K562 (cell line): Measurements from ENCODE around the gene PPP1R10. TPM values are rescaled to one million over a fixed set of nuclear protein-coding genes. Genes with fewer than 3 reads are reported as not detected.
A peak's percentile ranks its signal among the peaks of the same experiment; 100 is the strongest.

ENCODE experiments used
- ATAC-seq: fragments of 200-7000 bp; cut with Tn5 transposase; 3 replicates; pipeline ENCODE4 v1.9.1; 2020; ENCODE audit warnings: moderate library complexity
- BruUV-seq: library from RNA; stranded (reverse); fragments of 400-500 nt; replicated peaks from 2 replicates; lab custom pipeline; 2021; lab: Mats Ljungman, UMichigan
- CTCF ChIA-PET: fragments of 300-600 bp; formaldehyde crosslinking; extraction: SDS; loops from one replicate; lab custom pipeline; 2021; ENCODE audit warnings: low intra/inter-chr PET ratio; lab: Yijun Ruan, JAX
- POLR2A ChIA-PET: fragments of 300-600, 350-650 bp; sonication (Branson Sonifier 250); formaldehyde crosslinking; extraction: SDS; loops from one replicate; lab custom pipeline; 2021; ENCODE audit warnings: antibody characterized with exemption, inconsistent platforms; lab: Yijun Ruan, JAX
- DNase-seq, 4 experiments: peaks; one replicate each; pipeline versions ENCODE4 v3.0.0 to v3.0.0-alpha.2; 2011 to 2018; ENCODE audit warnings: low spot score in 3 of 4, mixed read lengths in 3 of 4; ENCODE audit errors: extremely low read depth in 1 of 4
- FAIRE-seq: peaks from 2 replicates; lab custom pipeline; 2011; peaks lifted over from hg19 to GRCh38; lab: Jason Lieb, UNC
- H2AFZ ChIP-seq: 2 replicates; pipeline ENCODE4 v1.6.0; 2011; ENCODE audit warnings: low read depth, low read length, control low read depth, inconsistent platforms
- H3K27ac ChIP-seq: fragments of 200-600 bp; 3 replicates; pipeline ENCODE4 v1.8.0; 2011; ENCODE audit warnings: low read depth, mild to moderate bottlenecking, control low read depth, inconsistent platforms, low read length, moderate library complexity, mixed read lengths; ENCODE audit errors: extremely low read depth
- H3K27me3 ChIP-seq, 2 experiments: fragments of 300-600 bp in 1 of 2; 2 replicates in 1 of 2; 3 replicates in 1 of 2; pipeline versions ENCODE4 v1.6.0 to v1.8.0; 2011; ENCODE audit warnings: inconsistent platforms in 2 of 2, low read length in 2 of 2, mild to moderate bottlenecking in 1 of 2, mixed read lengths in 1 of 2, moderate library complexity in 1 of 2; ENCODE audit not compliant: control insufficient read depth in 2 of 2, insufficient read depth in 2 of 2
- H3K36me3 ChIP-seq: fragments of 300-600 bp; 3 replicates; pipeline ENCODE4 v1.8.0; 2011; ENCODE audit warnings: mild to moderate bottlenecking, low read length, inconsistent platforms; ENCODE audit not compliant: control insufficient read depth, insufficient read depth
- H3K4me1 ChIP-seq, 2 experiments: fragments of 200-600 bp in 1 of 2; replicated peaks in 1 of 2; 2 replicates in 1 of 2; 3 replicates in 1 of 2; pipeline versions ENCODE4 v1.5.1 to v1.8.0; 2011; ENCODE audit warnings: inconsistent platforms in 2 of 2, low read length in 2 of 2, mild to moderate bottlenecking in 1 of 2, mixed read lengths in 1 of 2, moderate library complexity in 1 of 2; ENCODE audit not compliant: control insufficient read depth in 2 of 2, insufficient read depth in 2 of 2
- H3K4me2 ChIP-seq: 2 replicates; pipeline ENCODE4 v1.6.1; 2011; ENCODE audit warnings: low read length, control low read depth, inconsistent platforms, mixed read lengths; ENCODE audit not compliant: insufficient read depth
- H3K4me3 ChIP-seq: fragments of 200-600 bp; sonication (generic), shearing (Covaris generic); 2 replicates; pipeline ENCODE4 v1.5.1; 2016; ENCODE audit warnings: control low read depth, inconsistent platforms
- H3K79me2 ChIP-seq: fragments of 200-600 bp; 3 replicates; pipeline ENCODE4 v1.8.0; 2011; ENCODE audit warnings: low read length, inconsistent platforms; ENCODE audit not compliant: control insufficient read depth, insufficient read depth
- H3K9ac ChIP-seq, 2 experiments: 2 replicates each; pipeline versions ENCODE4 v1.6.0 to v1.6.1; 2011; ENCODE audit warnings: low read depth in 2 of 2, low read length in 2 of 2, control low read depth in 1 of 2, inconsistent platforms in 1 of 2, mild to moderate bottlenecking in 1 of 2, mixed read lengths in 1 of 2; ENCODE audit not compliant: insufficient read depth in 1 of 2
- H3K9me1 ChIP-seq: one replicate; pipeline ENCODE4 v1.6.0; 2011; ENCODE audit warnings: inconsistent platforms, mild to moderate bottlenecking, low read length, moderate library complexity; ENCODE audit not compliant: control insufficient read depth, insufficient read depth
- H3K9me3 ChIP-seq: replicated peaks from 2 replicates; pipeline ENCODE4 v1.5.1; 2011; ENCODE audit warnings: low read depth, low read length, inconsistent platforms; ENCODE audit not compliant: control insufficient read depth, insufficient read depth
- H4K20me1 ChIP-seq: replicated peaks from 2 replicates; pipeline ENCODE4 v1.6.1; 2011; ENCODE audit warnings: low read length, inconsistent platforms, mixed read lengths; ENCODE audit not compliant: control insufficient read depth, insufficient read depth
- ATF1 ChIP-seq, 2 experiments: fragments of 450-650 bp in 1 of 2; IDR thresholded peaks; 2 replicates each; pipeline ENCODE4 v1.6.1; 2016; ENCODE audit warnings: missing compliant biosample characterization in 1 of 2, missing genetic modification characterization in 1 of 2
- CBX2 ChIP-seq: fragments of 200-600 bp; sonication (generic); IDR thresholded peaks from one replicate; pipeline ENCODE4 v1.6.1; 2012; ENCODE audit warnings: mild to moderate bottlenecking, low read length, inconsistent platforms; ENCODE audit not compliant: insufficient read depth, poor library complexity, severe bottlenecking
- MEIS2 ChIP-seq: fragments of 450-650 bp; IDR thresholded peaks from 2 replicates; pipeline ENCODE4 v1.6.1; 2014; ENCODE audit warnings: mild to moderate bottlenecking; ENCODE audit not compliant: partially characterized antibody
- NCOA1 ChIP-seq: fragments of 450-650 bp; IDR thresholded peaks from 2 replicates; pipeline ENCODE4 v1.6.1; 2016; ENCODE audit warnings: low read depth
- NCOA6 ChIP-seq: fragments of 450-650 bp; IDR thresholded peaks from 2 replicates; pipeline ENCODE4 v1.6.1; 2017; ENCODE audit warnings: mild to moderate bottlenecking
- RCOR1 ChIP-seq, 2 experiments: IDR thresholded peaks; 2 replicates each; pipeline ENCODE4 v1.6.1; 2012; ENCODE audit warnings: low read depth in 2 of 2, low read length in 2 of 2, borderline replicate concordance in 1 of 2, improper control_type of control experiment in 1 of 2
- SPI1 ChIP-seq: IDR thresholded peaks from 2 replicates; pipeline ENCODE4 v1.6.1; 2011; ENCODE audit warnings: low read depth, low read length, control low read depth, borderline replicate concordance
- TBL1XR1 ChIP-seq, 2 experiments: IDR thresholded peaks; 2 replicates each; pipeline ENCODE4 v1.6.1; 2012; ENCODE audit warnings: improper control_type of control experiment in 2 of 2, low read length in 2 of 2, mild to moderate bottlenecking in 1 of 2
- TRIM28 ChIP-seq: fragments of 450-650 bp; IDR thresholded peaks from 2 replicates; pipeline ENCODE4 v1.6.1; 2017
- U2AF2 ChIP-seq: fragments of 200-400 bp; formaldehyde crosslinking; optimal IDR thresholded peaks from 2 replicates; pipeline ENCODE3; 2017; ENCODE audit warnings: low read depth, mild to moderate bottlenecking, low read length
- ZBTB7A ChIP-seq: IDR thresholded peaks from 2 replicates; pipeline ENCODE4 v1.6.1; 2011; ENCODE audit warnings: low read depth, mild to moderate bottlenecking, low read length, moderate library complexity, borderline replicate concordance; ENCODE audit not compliant: control insufficient read depth
- ZNF133 ChIP-seq: fragments of 250-450 bp; sonication (Bioruptor Pico); IDR thresholded peaks from 2 replicates; pipeline ENCODE4 v1.4.0; 2020; ENCODE audit warnings: mild to moderate bottlenecking
- WGBS: fragments of 100-300 bp; shearing (Covaris generic); methylation state at CpG from one replicate; pipeline ENCODE4 v1.1.6; 2016; ENCODE audit warnings: low coverage, mixed read lengths; ENCODE audit not compliant: insufficient coverage; ENCODE audit errors: missing lambda C conversion rate; 5-methylcytosine and 5-hydroxymethylcytosine counted together
- in situ Hi-C: fragments of 300-500 bp; cut with MboI; formaldehyde crosslinking; loops from 4 replicates; pipeline ENCODE4 v1.15.0; 2018; ENCODE audit warnings: inconsistent platforms, mixed read lengths
- intact Hi-C: fragments of 100-400 bp; cut with micrococcal nuclease; formaldehyde crosslinking; loops from 2 replicates; pipeline ENCODE4 v1.14.2; 2022
- polyA plus RNA-seq, 8 experiments: library from polyadenylated mRNA; depleted of rRNA in 4 of 8; stranded (reverse) in 5 of 8; unstranded in 3 of 8; fragments of >200 nt; fragmentation: Nextera tagmentation in 2 of 8; fragmentation: Illumina TruSeq in 1 of 8; extraction: Ambion mirVana in 2 of 8; extraction: Trizol in 1 of 8; gene quantifications; 2 replicates each; pipeline versions ENCODE4 v1.2.1 to v1.2.3, GENCODE V29; 2011 to 2014; ENCODE audit warnings: inconsistent platforms in 1 of 8, missing spikeins in 1 of 8
- total RNA-seq, 7 experiments: library from RNA; depleted of rRNA in 6 of 7; stranded (reverse); fragments of >200 nt in 6 of 7; fragmentation: Illumina TruSeq in 2 of 7; extraction: Trizol in 2 of 7; gene quantifications; 2 replicates each; pipeline versions ENCODE4 v1.2.1 to v1.2.3, GENCODE V29; 2011 to 2021; ENCODE audit warnings: low replicate concordance in 1 of 7
- TF ChIP-seq, protein P1 (sequence below): fragments of 450-650 bp; IDR thresholded peaks from 2 replicates; pipeline ENCODE4 v1.6.1; 2016
- TF ChIP-seq, protein P2 (sequence below): sonication (generic); formaldehyde crosslinking; IDR thresholded peaks from 2 replicates; pipeline ENCODE4 v1.8.0; 2022; ENCODE audit warnings: missing genetic modification reagents, mild to moderate bottlenecking, borderline replicate concordance
- TF ChIP-seq, protein P3 (sequence below): fragments of 450-650 bp; formaldehyde crosslinking; IDR thresholded peaks from 2 replicates; pipeline ENCODE4 v1.4.0; 2022; ENCODE audit warnings: missing genetic modification characterization
- TF ChIP-seq, protein P4 (sequence below): sonication (generic); formaldehyde crosslinking; IDR thresholded peaks from 2 replicates; pipeline ENCODE4 v1.8.1; 2023; ENCODE audit warnings: mild to moderate bottlenecking, missing genetic modification reagents, moderate library complexity
- TF ChIP-seq, protein P5 (sequence below): fragments of 450-650 bp; conservative IDR thresholded peaks from 2 replicates; pipeline ENCODE4 v1.6.1; 2016; ENCODE audit warnings: missing genetic modification characterization, low read depth, mild to moderate bottlenecking, missing compliant biosample characterization, moderate library complexity

The PPP1R10 gene
- total and polyA plus RNA-seq, 9 of the 15 experiments (the other 6 are each of a cell fraction or from before 2014, with no cell fraction given) = 14.1 to 65.5 (median 32.6) TPM

DNA sequence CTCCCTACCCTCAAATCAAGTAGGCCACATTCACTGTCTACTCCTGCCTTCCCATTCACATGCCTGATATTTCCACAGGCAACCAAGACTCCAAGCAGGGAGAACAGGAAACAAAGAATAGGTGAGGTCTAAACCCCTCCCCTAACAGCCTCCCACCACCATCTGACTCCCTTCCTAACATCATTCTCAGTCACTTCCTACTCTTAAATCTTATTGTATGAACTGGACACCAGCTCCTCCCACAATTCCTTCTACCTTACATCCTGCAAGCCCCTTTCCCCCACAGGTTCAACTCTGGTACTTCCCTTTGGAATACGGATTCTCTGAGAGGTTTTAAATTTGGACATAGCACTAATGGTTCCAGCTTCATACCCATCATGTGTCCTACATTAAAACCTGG, 28.9 kb upstream of the PPP1R10 start:
- Histone ChIP-seq H3K9me1 (no peaks in the 10 kb centered on the region), H3K9me3 (no peaks in the 10 kb centered on the region; the same call in 1 of the 2 replicates), H3K9ac (peak overlapping the region; percentile 33 to 89; a peak in 3 of 4 replicates), H3K79me2 (peaks cover 44% of the 10 kb centered on the region), H3K27ac (peak overlapping the region; percentile 83), H3K36me3 (peaks cover 28% of the 10 kb centered on the region), H4K20me1 (no peaks in the 10 kb centered on the region), H2AFZ (peak overlapping the region; percentile 64), H3K4me3 (peak overlapping the region; percentile 68), H3K4me1 (peaks cover 15 to 29% of the 10 kb centered on the region in 2 experiments), H3K4me2 (peak overlapping the region; percentile 97), H3K27me3 (no peaks in the 10 kb centered on the region)
- ChIA-PET POLR2A (interaction anchor here (0.5 to 3.9 kb wide), 11 partner anchors 9 to 76 kb away, joined by 3 to 46 read pairs (median 5); partner anchors contain the start of genes MDC1 and MRPS18B), CTCF (no interaction called here)
- in situ Hi-C loops = no loop called here
- no TSS peak for BruUV-seq
- 8% methylated on average over 1 of the region's 1 CpG for WGBS
- DNase-seq (peak in 2 of 4 experiments; percentile 66 to 73), FAIRE-seq (peak; percentile 62), ATAC-seq (0 out of 3 replicates have a peak, but pooled peaks have one; percentile 12)
- intact Hi-C loops = loop anchor here (2.0 kb wide), 1 partner anchor 29 kb away; the partner anchor contains the start of genes MRPS18B and PPP1R10
- TF ChIP-seq CBX2 (no peak), NCOA1 (no peak), ATF1 (CRISPR knock-in tag; IDR thresholded peaks at IDR 0.05) (no peak), ATF1 (tag; IDR thresholded peaks at IDR 0.05) (0 out of 2 replicates have a peak, but pooled peaks have one; percentile 4), SPI1 (peak; percentile 54; the same call in 1 of the 2 replicates), TRIM28 (no peak), ZBTB7A (0 out of 2 replicates have a peak, but pooled peaks have one; percentile 27), MEIS2 (peak; percentile 59), RCOR1 (IDR thresholded peaks at IDR 0.05; ENCODE audit: borderline replicate concordance in 1 of 2, low read depth in 2 of 2, low read length in 2 of 2) (0 out of 4 replicates have a peak, but pooled peaks of 1 of the 2 experiments have one; percentile 55), U2AF2 (no peak), TBL1XR1 (IDR thresholded peaks at IDR 0.05; ENCODE audit: low read length in 2 of 2) (no peak), ZNF133 (CRISPR knock-in tag) (no peak), NCOA6 (no peak)
- TF ChIP-seq, protein P1, sequence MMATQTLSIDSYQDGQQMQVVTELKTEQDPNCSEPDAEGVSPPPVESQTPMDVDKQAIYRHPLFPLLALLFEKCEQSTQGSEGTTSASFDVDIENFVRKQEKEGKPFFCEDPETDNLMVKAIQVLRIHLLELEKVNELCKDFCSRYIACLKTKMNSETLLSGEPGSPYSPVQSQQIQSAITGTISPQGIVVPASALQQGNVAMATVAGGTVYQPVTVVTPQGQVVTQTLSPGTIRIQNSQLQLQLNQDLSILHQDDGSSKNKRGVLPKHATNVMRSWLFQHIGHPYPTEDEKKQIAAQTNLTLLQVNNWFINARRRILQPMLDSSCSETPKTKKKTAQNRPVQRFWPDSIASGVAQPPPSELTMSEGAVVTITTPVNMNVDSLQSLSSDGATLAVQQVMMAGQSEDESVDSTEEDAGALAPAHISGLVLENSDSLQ = peak; percentile 62
- TF ChIP-seq, protein P2, sequence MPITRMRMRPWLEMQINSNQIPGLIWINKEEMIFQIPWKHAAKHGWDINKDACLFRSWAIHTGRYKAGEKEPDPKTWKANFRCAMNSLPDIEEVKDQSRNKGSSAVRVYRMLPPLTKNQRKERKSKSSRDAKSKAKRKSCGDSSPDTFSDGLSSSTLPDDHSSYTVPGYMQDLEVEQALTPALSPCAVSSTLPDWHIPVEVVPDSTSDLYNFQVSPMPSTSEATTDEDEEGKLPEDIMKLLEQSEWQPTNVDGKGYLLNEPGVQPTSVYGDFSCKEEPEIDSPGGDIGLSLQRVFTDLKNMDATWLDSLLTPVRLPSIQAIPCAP = no peak
- TF ChIP-seq, protein P3, sequence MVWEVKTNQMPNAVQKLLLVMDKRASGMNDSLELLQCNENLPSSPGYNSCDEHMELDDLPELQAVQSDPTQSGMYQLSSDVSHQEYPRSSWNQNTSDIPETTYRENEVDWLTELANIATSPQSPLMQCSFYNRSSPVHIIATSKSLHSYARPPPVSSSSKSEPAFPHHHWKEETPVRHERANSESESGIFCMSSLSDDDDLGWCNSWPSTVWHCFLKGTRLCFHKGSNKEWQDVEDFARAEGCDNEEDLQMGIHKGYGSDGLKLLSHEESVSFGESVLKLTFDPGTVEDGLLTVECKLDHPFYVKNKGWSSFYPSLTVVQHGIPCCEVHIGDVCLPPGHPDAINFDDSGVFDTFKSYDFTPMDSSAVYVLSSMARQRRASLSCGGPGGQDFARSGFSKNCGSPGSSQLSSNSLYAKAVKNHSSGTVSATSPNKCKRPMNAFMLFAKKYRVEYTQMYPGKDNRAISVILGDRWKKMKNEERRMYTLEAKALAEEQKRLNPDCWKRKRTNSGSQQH = no peak
- TF ChIP-seq, protein P4, sequence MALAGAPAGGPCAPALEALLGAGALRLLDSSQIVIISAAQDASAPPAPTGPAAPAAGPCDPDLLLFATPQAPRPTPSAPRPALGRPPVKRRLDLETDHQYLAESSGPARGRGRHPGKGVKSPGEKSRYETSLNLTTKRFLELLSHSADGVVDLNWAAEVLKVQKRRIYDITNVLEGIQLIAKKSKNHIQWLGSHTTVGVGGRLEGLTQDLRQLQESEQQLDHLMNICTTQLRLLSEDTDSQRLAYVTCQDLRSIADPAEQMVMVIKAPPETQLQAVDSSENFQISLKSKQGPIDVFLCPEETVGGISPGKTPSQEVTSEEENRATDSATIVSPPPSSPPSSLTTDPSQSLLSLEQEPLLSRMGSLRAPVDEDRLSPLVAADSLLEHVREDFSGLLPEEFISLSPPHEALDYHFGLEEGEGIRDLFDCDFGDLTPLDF (CRISPR knock-in tag) = no peak
- TF ChIP-seq, protein P5, sequence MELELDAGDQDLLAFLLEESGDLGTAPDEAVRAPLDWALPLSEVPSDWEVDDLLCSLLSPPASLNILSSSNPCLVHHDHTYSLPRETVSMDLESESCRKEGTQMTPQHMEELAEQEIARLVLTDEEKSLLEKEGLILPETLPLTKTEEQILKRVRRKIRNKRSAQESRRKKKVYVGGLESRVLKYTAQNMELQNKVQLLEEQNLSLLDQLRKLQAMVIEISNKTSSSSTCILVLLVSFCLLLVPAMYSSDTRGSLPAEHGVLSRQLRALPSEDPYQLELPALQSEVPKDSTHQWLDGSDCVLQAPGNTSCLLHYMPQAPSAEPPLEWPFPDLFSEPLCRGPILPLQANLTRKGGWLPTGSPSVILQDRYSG (tag) = no peak
